Hematopoietic multipotent progenitor cell treated with erythropoietin and hydrocortisone succinate and interleukin-3 and kit ligand, for 6 days (in vitro differentiated cells): ENCODE data around the gene TSKS.

Source experiments
- DNase-seq: peaks from one replicate; pipeline ENCODE4 v3.0.0-alpha.2; 2015

Gene TSKS

DNA sequence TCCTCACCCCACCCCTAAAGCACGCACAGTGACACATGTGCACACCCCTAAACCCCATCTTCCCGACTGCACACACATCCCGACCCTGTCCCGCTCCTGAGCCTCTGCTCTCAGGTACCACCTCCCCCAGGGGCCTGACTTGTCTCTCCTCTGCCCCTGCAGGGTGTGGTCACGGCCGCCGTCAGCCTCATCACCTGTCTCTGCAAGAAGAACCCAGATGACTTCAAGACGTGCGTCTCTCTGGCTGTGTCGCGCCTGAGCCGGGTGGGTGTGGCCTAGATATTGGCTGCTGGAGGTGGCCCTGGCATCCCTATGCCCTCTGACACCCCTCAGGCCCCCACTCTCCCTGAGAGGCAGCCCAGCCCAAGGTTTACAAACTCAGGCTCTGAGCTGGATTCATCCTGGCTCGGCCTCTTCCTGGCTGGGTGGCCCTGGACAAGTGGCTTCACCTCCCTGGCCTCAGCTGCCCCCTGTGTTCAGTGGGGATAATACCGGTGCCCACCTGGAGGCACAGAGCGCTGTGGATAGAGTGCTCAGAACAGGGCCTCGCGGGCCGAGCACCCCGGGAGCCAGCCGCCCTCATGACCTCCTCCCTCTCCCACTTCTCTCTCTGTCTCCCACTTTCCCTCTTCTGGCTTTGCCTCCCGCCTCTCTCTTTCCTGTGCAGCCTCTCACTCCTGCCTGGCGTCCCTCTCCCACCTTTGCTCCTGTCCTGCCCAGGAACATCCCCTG is 29.9 kb upstream of the TSKS start:
- no peak for DNase-seq

DNA sequence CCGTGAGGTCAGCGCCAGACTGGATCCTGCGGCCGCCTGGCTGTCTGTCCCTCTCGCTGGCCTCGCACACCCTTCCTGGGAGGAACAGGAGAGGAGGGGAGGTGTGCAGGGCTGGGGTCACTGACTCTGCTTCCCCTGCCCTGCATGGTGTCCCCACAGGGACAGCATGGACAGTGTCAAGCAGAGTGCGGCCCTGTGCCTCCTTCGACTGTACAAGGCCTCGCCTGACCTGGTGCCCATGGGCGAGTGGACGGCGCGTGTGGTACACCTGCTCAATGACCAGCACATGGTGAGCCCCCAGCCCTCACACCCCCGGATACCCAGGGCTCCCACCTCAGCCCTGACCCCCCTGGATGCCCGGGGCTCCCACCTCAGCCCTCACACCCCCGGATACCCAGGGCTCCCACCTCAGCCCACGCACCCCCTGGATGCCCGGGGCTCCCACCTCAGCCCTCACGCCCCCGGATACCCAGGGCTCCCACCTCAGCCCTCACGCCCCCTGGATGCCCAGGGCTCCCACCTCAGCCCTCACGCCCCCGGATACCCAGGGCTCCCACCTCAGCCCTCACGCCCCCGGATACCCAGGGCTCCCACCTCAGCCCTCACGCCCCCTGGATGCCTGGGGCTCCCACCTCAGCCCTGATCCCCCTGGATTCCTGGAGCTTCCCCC is 28.8 kb upstream of the TSKS start:
- no peak for DNase-seq

DNA sequence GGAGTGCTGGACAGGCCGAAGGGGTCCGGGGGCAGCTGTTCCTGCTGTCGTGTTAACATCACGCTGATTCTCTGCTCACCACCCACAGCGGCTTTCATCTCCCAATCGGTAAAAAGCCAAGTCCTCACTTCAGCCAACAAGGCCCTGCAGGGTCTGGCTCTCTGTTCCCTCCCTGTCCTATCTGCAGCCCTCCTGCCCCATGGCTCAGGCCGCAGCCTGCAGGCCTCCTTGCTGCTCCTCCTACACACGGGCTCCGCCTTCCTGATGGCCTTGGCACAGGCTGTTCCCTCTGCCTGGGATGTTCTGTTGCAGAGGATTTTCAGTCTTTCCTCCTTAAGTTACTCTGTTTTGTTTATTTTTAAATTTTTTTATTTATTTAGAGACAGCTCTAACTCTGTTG is 27.8 kb upstream of the TSKS start:
- DNase-seq, result no peak

DNA sequence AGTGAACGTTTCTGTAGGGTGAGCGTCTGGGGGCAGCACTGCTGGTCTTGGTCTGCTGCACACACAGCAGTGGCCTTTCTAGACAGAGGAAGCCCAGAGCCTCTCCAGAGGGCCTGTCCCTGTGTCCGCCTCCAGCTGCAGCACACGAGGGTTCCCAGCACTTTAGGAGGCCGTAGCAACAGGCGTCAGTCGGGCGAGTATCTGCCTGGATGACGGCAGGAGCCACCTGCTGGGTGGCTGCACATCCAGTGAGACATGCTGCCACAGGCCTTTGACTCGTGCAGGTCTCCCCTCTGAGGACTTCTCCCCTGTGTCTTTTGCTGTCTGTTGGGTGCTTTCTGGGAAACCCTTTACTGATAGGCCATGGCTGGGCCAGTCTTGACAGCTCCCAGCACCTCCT is 25.8 kb upstream of the TSKS start:
- no peak for DNase-seq

DNA sequence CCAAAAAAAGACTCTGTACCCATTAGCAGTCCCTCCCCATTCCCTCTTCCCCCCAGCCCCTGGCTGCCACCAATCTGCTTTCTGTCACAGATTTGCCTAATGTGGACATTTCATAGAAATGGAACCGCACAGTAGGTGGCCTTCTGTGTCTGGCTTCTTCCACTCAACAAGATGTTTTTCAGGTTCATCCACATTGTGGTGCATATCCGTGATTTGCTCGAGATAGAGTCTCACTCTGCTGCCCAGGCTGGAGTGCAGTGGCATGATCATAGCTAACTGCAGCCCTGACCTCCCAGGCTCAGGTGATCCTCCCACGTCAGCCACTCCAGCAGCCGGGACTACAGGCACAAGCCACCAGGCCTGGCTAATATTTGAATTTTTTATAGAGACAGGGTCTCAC is 24.6 kb upstream of the TSKS start:
- no peak for DNase-seq

DNA sequence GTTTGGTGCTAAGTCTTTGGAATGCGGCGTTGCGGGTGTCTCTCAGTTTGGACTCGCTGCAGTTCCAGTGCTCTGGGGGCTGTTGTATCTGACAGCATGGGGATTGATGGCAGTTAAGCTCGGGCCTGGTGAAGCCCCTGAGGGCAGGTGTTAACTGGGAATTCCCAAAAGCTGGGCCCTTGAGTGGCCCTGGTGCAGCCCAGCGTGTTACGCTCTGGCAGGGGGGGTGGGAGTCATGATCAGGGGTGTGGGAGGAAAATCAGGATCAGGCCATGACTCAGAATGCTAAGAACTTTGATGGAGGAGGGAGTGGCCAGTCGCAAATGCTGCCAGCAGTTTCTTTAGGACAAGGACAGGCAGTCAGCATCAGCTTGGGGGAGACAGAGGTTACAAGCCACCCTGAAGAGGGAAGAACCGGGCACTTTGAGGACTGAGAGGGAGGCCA is 23.3 kb upstream of the TSKS start:
- DNase-seq, result no peak

DNA sequence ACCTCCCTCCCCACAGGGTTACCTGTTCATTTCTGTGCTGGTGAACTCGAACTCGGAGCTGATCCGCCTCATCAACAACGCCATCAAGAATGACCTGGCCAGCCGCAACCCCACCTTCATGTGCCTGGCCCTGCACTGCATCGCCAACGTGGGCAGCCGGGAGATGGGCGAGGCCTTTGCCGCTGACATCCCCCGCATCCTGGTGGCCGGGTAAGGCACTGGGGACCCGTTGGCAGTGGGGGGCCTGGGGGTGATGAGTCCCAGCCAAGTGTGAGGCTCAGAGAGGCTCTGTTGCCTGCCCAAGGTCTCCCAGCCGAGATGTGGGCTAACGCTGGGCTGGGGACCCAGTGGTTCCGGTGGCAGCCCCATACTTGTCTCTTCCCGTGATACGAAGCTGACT is 19.4 kb upstream of the TSKS start:
- DNase-seq, result no peak

DNA sequence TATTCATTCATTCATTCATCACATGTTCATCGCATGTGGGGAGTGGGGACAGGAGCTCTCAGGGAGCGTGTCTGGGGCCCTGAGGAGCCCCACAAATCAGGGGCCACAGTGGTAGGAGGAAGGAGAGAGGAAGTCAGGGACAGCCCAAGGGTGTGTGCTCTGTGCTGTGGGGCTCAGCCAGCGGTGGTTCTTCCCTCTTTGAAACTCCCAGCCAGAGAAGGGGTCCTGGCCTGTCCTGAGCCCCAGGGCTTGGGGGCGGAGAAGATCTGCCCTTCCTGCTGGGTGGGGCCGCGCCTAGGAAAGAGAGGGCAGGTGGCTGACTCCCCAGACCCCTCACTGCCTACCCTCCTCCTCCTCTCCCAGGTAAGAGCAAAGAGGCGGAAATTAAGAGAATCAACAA is 18.3 kb upstream of the TSKS start:
- DNase-seq, result no peak

DNA sequence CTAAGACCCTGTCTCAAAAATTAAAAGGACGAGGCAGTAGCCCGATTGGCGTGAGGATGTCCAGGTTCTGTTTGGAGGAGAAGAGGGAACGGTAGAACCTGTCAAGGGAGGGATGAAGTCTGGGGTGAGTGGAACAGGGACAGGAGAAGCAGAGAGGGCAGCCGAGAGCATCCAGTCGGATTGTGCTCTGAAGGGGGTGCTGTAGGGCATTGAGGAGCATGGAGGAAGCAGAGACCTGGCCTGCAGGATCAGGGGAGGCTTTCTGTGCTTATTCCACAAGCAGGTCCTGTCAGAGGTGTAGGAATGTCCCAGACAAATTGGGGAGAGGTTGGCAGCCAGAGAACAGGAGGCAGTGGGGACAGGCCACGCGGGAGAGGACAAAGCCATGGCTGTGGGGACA is 17.8 kb upstream of the TSKS start:
- DNase-seq, result no peak

DNA sequence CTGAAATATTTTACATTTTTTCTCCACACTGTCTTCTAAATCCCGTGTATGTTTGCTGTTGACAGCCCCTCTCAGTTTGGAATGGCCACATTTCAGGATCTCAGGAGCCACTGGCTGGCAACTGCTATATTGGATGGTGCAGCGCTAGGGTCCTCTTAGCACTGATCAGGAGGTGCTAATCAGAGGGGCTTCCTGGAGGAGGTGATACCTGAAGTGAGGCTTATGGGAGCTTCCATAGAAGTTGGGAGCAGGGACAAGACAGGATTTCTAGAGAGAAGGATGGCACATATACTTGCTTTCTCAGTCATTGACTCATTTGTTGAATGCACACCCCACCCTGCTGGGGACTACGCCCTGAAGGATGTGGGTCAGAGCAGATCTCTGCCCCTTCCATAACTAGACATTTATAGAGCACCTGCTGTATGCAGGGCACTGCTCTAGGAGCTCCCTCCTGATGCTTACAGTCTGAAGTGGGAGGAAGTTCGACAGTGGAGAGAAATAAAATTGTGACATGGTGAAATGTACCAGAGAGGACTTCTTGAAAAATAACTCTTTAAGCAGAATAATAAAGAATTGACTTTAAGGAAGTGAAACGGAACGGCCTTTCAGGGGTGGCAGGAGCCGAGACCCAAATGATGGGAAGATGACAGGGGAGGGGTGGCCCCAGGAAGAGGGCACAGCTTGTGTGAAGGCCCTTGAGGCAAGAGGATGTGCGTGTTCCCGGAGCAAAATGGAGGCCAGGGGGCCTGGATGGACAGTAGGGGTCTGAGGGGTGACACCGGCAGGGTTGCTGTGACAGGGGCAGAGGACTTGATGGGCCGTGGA is 16.8 kb upstream of the TSKS start:
- DNase-seq, result no peak

DNA sequence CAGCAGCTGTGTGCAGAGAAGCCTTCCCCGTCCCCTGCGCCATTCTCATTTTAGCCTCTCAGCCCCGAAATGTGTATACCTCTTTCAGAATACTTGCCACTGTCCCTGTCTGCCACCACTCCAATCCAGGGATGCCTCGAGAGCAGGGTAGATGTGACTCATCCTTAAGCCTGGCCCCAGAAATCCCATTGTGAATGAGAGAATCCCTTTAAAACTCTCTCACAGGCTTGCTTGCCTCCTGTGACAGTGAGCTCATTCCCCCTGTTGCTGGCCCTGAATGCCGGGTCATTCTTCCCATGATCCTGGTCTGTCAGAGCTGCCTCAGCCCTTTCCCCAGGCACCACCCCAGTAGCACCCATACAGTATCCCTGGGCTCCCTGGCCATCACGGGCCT is 13.3 kb upstream of the TSKS start:
- DNase-seq, result no peak

DNA sequence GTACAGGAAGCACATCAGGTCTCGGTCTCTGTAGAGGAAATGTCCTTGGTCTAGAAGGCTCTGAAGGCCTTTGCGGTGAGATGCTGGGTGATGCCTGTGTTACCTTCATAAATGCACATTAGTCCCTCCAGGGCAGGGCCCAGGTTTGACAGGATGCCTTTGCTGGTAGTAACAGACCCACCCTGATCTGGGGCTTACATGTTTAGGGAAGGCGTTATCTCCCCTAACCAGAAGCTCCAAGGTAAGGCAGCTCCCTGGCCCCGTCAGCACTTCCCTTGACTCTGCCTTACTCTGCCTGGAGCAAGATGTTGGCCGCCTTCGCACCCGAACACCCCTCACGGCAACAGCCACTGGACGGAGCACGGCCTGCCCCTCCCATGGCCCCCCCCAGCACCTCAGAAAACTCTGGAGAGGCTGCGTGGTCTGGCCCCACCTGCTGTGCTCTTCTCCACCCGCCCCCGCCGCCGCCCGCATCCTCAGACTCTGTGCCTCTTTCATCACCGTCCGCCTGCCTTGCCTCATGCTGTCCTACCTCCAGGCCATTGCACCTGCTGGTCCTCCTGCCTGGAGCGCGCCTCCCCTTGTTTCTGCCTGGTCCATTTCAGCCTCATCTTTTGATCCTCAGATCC is 12.8 kb upstream of the TSKS start:
- DNase-seq, result peak; percentile 91

DNA sequence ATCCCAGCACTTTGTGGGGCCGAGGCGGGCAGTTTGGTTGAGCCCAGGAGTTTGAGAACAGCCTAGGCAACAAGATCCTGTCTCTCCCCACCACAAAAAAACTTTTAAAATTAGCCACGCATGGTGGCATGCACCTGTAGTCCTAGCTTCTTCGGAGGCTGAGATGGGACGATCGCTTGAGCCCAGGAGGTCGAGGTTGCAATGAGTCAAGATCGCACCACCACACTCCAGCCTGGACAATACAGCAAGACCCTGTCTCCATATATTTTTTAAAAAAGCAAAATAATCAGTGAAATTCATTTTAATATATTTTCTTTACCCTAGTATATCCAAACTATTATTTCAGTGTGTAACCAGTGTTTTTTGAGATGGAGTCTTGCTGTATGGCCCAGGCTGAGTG is 11.9 kb upstream of the TSKS start:
- no peak for DNase-seq

DNA sequence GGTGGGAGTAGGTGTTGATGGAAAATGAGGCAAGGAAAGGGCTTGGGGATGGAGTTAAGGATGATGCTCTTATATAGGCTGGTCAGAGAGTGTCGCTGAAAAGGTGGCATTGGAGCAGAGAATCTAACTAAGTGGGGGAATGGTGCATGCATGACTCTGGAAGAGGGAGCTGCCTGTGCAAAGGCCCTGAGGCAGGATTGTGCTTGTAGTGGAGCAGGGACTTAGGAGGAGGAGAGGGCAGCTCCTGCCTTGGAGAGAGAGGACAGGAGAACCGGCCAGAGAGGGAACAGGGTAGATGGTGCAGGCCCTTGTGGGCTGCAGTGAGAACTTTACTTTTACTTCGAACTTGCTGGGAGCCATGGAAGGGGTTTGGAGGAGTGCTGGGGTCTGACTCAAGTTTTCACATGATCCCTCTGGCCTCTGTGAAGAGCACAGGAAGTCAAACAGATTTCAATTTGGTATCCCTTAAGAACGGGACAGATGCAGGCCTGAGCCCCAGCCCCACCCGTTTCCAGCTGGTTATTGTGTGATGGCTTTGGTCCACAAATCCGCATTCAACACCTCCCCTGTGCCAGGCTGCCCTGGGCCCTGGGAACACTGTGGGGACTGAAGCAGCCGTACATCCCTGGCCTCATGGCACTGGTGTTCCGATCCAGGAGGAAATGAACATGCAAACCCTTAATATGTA is 10.7 kb upstream of the TSKS start:
- DNase-seq, result peak; percentile 54

DNA sequence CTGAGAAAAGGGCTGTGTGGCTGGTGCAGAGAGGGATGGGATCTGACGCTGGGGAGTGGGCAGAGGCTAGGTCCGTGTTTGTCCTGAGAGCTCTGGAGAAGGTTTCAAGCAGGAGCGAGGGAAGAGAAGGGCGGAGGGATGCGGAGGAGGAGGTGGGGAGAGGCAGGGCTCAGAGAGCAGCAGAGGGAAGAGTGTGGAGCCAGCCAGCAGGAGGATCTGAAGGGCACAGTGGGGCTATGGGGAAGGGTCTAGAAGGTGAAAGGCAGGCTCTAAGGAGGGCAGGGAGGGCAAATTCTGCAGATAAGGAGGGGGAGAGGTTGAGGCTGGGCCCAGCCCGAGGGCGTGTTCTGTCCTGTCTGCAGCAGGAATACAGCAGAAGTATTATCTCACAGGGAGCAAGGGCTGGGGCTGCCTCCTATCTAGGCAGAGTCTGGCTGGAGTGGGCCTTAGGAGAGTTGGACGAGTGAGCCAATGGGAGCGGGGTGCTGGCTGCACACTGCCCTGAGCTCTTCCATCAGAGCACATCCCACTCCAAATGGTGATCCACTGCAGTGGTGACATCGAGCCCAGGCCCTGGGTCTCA is 9.8 kb upstream of the TSKS start:
- peak; percentile 92 for DNase-seq

DNA sequence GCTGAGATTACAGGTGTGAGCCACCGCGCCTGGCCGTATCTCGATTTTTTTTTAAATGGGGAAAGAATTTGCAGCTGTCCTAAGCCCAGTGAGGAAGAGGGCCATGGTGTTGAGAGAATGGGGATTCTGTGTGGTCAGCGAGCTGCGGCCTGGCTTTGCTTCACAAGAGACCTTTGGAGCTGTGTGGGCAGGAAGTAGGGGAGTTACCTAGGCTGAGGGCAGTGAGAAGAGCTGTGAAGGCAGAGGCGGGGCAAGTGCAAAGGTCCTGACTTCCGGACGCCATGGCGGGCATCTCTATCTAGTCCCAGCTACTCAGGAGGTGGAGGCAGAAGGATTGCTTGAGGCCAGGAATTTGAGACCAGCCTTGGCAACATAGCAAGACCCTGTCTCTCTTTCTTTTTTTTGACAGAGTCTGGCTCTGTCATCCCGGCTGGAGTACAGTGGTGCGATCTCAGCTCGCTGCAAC is 8.6 kb upstream of the TSKS start:
- DNase-seq, result no peak

DNA sequence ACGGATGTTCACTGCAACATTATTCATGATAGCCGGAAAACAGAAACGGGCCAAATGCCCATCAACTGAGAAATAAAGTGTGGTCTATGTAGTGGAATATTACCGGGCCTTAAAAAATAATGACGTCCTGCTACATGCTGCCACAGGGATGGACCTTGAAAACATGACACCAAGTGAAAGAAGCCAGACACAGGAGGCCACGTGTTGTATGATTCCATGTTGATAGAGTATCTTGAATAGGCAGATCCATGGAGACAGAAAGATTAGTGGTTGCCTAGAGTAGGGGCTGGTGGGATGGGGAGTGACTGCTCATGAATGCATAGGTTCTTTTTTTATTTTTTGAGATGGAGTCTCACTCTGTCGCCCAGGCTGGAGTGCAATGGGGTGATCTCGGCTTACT is 7.4 kb upstream of the TSKS start:
- DNase-seq, result peak; percentile 30

DNA sequence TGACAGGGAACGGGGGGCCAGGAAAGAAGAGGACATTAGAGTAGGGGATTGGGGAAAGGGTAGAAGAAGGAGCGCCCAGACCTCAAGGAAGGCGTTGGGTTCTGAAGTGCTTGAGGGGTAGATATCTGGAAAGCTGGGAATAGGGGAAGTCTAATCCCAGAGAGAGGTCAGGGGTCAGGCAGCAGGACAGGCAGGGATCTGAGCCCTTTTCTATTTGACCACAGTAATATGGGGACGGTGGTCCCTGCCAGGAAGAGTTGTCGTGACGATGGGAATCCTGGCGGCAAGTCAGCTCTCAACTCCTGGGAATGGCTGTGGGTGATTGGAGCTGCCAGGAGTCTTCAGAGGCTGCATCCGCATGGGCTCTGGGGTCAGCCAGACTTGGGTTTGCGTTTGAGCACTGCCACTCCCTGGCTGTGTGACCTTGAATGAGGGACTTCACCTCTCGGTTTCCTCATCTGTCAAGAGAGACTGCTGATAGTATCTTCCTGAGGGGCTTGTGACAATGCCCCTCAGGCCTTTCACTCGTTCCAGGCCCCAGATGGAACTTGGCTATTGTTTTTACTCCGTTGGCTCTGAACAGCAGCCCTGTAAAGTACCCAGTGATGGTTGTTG is 5.0 kb upstream of the TSKS start:
- DNase-seq, result no peak

DNA sequence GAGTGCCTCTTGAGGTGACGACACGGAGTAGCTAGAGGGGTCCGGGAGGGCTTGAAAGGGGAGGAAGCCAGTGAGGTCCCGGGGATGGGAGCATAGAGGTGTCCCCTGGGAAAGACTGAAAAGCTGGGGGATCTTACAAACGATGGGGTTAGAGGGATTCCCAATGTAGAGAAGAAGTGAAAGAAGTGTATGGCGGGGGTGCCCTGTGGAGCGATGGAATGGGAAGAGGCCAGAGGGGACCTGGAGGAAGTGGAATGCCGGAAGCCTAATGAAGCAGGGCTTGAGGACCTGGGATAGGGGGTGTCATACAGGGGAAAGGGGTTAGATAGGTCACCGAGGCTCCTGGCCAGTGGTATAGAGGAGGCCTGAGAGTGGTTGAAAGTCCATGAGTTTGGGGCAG is 4.3 kb upstream of the TSKS start:
- no peak for DNase-seq

DNA sequence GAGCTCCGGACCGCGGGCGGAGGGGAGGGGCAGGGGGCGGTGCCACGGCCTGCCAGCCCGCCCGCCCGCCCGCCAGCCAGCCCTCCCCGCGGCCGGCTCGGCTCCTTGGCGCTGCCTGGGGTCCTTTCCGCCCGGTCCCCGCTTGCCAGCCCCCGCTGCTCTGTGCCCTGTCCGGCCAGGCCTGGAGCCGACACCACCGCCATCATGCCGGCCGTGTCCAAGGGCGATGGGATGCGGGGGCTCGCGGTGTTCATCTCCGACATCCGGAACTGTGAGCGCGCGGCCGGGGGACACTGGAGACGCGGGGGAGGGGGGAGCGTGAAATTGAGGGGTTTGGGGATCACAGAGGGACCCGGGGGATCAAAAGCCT is 3.8 kb upstream of the TSKS start, which contains the start of gene AP2A1:
TSS of gene AP2A1 (plus strand) at position 72 of the 370 bp plus-strand sequence. CDS start at position 205, 133 bp downstream.
- DNase-seq, result no peak

DNA sequence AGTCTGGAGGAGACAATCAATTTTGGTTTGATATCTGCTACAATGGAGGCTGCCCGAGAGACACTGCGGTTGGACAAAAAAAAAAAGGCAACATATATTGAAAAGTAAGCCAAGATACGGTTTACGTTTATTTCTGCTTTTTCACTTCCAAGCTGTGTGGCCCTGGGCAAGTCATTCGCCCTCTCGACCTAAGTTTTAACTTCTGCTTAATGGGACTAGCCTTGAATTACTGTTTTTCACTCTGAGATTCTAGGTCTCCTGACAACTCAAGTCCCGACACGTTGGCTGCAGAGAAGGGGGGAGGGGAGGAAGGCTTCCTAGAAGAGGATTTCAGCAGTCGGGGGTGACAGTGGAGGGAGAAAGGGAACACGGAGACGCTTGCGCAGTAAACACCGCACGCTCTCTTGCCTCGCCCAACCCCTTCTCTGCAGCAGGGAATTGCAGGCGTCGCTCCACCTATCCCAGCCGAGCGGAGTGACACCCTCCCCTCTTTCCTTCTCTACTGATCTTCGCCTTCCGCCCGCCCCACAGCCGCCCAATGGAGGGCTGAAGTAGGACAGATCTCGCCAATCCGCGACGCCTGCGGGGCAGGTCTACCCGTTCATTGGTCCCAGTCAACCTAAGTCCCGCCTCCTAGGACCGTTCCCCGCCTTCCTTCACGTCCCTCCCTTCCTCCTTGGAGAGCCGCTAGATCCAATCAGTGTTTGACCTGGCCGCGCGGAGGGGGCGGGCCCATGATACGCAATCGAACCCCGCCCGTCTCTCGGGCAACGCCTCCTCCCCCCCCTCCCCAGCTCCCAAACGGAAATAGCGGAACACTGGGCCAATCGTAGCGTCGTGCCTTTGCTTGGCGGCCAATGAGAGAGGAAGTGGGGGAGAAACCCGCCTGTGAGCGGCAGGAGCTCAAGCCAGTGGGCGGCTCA is 3.2 kb upstream of the TSKS start:
- peak; percentile 100 for DNase-seq
